Measurements from ENCODE around the gene ESPNL. TPM values are rescaled to one million over a fixed set of nuclear protein-coding genes. Genes with fewer than 3 reads are reported as not detected.

The ESPNL gene, protein sequence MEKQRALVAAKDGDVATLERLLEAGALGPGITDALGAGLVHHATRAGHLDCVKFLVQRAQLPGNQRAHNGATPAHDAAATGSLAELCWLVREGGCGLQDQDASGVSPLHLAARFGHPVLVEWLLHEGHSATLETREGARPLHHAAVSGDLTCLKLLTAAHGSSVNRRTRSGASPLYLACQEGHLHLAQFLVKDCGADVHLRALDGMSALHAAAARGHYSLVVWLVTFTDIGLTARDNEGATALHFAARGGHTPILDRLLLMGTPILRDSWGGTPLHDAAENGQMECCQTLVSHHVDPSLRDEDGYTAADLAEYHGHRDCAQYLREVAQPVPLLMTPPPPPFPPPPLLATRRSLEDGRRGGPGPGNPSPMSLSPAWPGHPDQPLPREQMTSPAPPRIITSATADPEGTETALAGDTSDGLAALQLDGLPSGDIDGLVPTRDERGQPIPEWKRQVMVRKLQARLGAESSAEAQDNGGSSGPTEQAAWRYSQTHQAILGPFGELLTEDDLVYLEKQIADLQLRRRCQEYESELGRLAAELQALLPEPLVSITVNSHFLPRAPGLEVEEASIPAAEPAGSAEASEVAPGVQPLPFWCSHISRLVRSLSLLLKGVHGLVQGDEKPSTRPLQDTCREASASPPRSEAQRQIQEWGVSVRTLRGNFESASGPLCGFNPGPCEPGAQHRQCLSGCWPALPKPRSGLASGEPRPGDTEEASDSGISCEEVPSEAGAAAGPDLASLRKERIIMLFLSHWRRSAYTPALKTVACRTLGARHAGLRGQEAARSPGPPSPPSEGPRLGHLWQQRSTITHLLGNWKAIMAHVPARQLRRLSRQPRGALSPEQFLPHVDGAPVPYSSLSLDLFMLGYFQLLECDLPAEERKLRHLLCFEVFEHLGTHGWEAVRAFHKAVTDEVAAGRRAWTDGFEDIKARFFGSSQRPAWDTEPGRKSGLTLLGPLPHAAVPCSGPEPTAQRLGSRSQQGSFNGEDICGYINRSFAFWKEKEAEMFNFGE
- 0.10 to 0.17 TPM (median 0.15 TPM) in 5 replicates for total RNA-seq (2022; extraction: Qiagen RNA extraction; ENCODE audit: low read depth)

DNA sequence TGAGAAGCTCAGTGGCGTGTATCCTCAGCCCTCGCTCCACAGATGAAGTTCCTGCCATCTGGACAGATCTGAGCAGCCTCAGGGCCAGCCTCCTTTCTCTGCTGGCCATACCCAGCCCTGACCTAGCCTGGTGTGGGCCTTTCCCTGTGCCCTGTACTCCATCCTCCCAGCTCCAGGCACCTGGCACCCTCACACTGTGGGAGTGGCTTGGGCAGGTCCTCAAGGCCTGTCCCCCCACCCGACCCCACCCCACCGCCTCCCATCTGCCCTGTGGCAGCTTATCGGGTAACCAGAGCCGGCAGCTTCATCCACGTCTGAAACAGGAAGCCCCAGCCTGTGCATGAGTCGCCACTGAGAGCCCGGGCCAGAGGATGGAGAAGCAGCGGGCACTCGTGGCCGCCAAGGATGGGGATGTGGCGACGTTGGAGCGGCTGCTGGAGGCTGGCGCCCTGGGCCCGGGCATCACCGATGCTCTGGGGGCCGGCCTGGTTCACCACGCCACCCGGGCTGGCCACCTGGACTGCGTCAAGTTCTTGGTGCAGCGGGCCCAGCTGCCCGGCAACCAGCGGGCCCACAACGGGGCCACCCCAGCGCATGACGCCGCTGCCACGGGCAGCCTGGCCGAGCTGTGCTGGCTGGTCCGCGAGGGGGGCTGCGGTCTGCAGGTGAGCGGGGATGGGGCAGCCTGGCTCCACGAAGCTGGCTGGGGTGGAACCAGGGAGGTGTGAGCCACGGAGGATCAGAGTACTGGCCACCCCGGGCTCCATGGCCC lies at the start of gene ESPNL:
ESPNL (plus strand) TSS at position 292 of the 772 bp plus-strand sequence; CDS start at position 372, 80 bp downstream.

GRCh38 chr2:238060542-238061314 lies 39.4 kb upstream of the ESPNL start, which contains the start of gene SCLY:
Gene SCLY (plus strand): TSS chr2:238061001. CDS start chr2:238061055, 54 bp downstream.

DNA sequence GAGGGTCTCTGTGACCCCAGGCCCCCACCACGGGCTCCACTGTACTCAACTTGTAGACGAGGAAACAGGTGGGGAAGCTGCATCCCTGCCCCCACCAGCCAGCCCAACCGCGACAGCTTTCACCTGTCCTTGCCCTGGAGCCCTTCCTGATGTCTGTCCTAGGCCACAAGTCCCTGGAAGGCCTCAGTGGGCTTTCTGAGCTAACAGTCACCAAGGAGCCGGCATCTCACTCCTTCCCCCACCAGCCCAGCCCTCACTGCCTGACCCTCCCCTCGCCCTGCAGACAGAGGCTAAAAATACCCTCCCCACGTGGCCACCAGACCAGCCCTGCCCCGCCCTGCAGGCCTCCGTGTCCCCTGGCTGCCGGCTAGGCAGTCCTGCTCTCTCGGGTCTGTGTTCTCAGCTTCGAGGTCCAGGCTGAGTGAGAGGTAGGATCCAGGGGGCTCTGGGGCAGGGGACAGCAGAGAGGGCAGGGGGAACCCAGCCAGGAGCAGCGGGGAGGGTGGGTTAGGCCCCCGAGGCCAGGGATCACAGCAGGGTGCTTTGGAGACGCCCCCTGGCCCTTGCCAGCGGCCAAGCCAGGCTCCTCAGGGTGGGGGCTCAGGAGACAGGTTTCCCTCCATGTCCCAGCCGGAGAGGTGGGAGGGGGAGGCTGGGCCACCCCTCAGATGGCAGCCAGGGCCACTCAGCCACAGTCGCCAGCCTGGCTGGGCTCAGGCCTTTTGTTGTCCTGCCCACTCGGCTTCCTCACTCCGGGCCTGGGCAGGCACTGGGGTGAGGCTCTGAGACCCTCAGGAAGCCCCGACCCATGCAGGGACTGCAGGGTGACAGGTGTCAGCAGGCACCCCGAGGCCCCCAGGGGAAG lies 38.4 kb downstream of the ESPNL start, which contains the start of gene KLHL30:
KLHL30 (plus strand) TSS at position 338 of the 865 bp plus-strand sequence. CDS start 2,087 bp downstream, outside the sequence.

GRCh38 chr2:238158509-238159070 lies 58.5 kb downstream of the ESPNL start, which contains the start of gene ERFE:
Gene ERFE (plus strand): TSS chr2:238158970. CDS start chr2:238159008, 38 bp downstream.

Other genes starting within 250 kb of the ESPNL start
- gene RAMP1, start 240.7 kb upstream of the ESPNL start, total RNA-seq (2022; extraction: Qiagen RNA extraction; ENCODE audit: low read depth), result not detected in 5 replicates
- gene UBE2F, start 133.3 kb upstream of the ESPNL start, total RNA-seq (2022; extraction: Qiagen RNA extraction; ENCODE audit: low read depth), result 47.8 to 56.4 TPM (median 49.3 TPM) in 5 replicates
- gene SCLY, start 39.3 kb upstream of the ESPNL start, total RNA-seq (2022; extraction: Qiagen RNA extraction; ENCODE audit: low read depth), result 16.3 to 23.2 TPM (median 21.6 TPM) in 5 replicates
- 0.17 to 0.45 TPM (median 0.21 TPM) in 5 replicates for gene KLHL30, start 38.3 kb downstream of the ESPNL start, total RNA-seq (2022; extraction: Qiagen RNA extraction; ENCODE audit: low read depth)
- 6.7 to 9.2 TPM (median 7.7 TPM) in 5 replicates for gene ERFE, start 58.6 kb downstream of the ESPNL start, total RNA-seq (2022; extraction: Qiagen RNA extraction; ENCODE audit: low read depth)
- 37.1 to 42.3 TPM (median 39.4 TPM) in 5 replicates for gene ILKAP, start 103.4 kb downstream of the ESPNL start, total RNA-seq (2022; extraction: Qiagen RNA extraction; ENCODE audit: low read depth)
- gene HES6, start 139.7 kb downstream of the ESPNL start, total RNA-seq (2022; extraction: Qiagen RNA extraction; ENCODE audit: low read depth), result 11.0 to 14.8 TPM (median 13.8 TPM) in 5 replicates
- gene PER2, start 188.3 kb downstream of the ESPNL start, total RNA-seq (2022; extraction: Qiagen RNA extraction; ENCODE audit: low read depth), result 6.0 to 9.1 TPM (median 7.7 TPM) in 5 replicates
- gene TRAF3IP1, start 220.2 kb downstream of the ESPNL start, total RNA-seq (2022; extraction: Qiagen RNA extraction; ENCODE audit: low read depth), result 11.9 to 16.0 TPM (median 12.6 TPM) in 5 replicates

Data from A549 treated with GW870086 at 1 μM for 4 hours (cell line).